ENCODE data around the gene EBF3. TPM values are rescaled to one million over a fixed set of nuclear protein-coding genes. Genes with fewer than 3 reads are reported as not detected.

Gene EBF3
- total RNA-seq, 1 donor from 2014 or later = 0.07 TPM

DNA sequence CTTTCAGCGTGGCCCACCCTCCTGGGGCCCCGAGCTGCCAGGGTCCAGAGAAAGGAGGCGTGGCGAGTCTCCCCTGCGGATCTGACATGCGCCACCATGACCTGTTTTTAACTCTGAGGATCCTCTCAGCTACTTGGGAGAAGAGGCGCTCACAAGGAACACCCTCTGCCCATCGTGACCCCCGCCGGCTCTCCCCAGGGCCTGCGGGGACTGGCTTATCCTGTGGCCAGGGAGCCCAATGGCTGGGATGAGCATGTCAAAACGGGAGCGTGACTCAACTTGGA is 93.7 kb downstream of the EBF3 start:
- Mint-ChIP-seq H3K4me1 (ENCODE audit: low read depth, unreplicated experiment) (no peaks in the 10 kb centered on the region), H3K27ac (ENCODE audit: unreplicated experiment) (no peak overlapping the region), H3K4me3 (ENCODE audit: unreplicated experiment) (no peak overlapping the region), H3K27me3 (ENCODE audit: low read depth, unreplicated experiment) (no peaks in the 10 kb centered on the region), H3K9me3 (ENCODE audit: unreplicated experiment) (no peaks in the 10 kb centered on the region), H3K36me3 (ENCODE audit: low read depth, unreplicated experiment) (no peaks in the 10 kb centered on the region)
- H2AFZ ChIP-seq (ENCODE audit: low read depth, low read length) = no peak overlapping the region
- no peaks in the 10 kb centered on the region for H4K20me1 ChIP-seq (ENCODE audit: insufficient read depth, low read length)
- no peak overlapping the region for H3K27ac ChIP-seq (ENCODE audit: low read depth, low read length)
- FAIRE-seq (no peak), DNase-seq (ENCODE audit: low read depth) (no peak)
- H3K4me2 ChIP-seq (ENCODE audit: low read length) = no peak overlapping the region
- H3K9me3 ChIP-seq (ENCODE audit: insufficient read depth, low read depth, low read length) = peaks cover 2% of the 10 kb centered on the region
- H3K79me2 ChIP-seq (ENCODE audit: insufficient read depth, low read length) = no peaks in the 10 kb centered on the region
- no peak overlapping the region for H3K4me3 ChIP-seq (ENCODE audit: insufficient read depth, low read depth, low read length)
- no peaks in the 10 kb centered on the region for H3K4me1 ChIP-seq (ENCODE audit: insufficient read depth, low read length)
- no peak overlapping the region for H3K9ac ChIP-seq (ENCODE audit: low read length)
- TF ChIP-seq, protein P1, sequence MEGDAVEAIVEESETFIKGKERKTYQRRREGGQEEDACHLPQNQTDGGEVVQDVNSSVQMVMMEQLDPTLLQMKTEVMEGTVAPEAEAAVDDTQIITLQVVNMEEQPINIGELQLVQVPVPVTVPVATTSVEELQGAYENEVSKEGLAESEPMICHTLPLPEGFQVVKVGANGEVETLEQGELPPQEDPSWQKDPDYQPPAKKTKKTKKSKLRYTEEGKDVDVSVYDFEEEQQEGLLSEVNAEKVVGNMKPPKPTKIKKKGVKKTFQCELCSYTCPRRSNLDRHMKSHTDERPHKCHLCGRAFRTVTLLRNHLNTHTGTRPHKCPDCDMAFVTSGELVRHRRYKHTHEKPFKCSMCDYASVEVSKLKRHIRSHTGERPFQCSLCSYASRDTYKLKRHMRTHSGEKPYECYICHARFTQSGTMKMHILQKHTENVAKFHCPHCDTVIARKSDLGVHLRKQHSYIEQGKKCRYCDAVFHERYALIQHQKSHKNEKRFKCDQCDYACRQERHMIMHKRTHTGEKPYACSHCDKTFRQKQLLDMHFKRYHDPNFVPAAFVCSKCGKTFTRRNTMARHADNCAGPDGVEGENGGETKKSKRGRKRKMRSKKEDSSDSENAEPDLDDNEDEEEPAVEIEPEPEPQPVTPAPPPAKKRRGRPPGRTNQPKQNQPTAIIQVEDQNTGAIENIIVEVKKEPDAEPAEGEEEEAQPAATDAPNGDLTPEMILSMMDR (IDR thresholded peaks at IDR 0.05; ENCODE audit: insufficient read depth, low read depth, low read length) = no peak
- TF ChIP-seq EZH2 (IDR thresholded peaks at IDR 0.05; ENCODE audit: insufficient read depth, low read length) = no peak
- no peaks in the 10 kb centered on the region for H3K36me3 ChIP-seq (ENCODE audit: insufficient read depth, low read length)
- H3K27me3 ChIP-seq (ENCODE audit: insufficient read depth, low read length) = no peaks in the 10 kb centered on the region

DNA sequence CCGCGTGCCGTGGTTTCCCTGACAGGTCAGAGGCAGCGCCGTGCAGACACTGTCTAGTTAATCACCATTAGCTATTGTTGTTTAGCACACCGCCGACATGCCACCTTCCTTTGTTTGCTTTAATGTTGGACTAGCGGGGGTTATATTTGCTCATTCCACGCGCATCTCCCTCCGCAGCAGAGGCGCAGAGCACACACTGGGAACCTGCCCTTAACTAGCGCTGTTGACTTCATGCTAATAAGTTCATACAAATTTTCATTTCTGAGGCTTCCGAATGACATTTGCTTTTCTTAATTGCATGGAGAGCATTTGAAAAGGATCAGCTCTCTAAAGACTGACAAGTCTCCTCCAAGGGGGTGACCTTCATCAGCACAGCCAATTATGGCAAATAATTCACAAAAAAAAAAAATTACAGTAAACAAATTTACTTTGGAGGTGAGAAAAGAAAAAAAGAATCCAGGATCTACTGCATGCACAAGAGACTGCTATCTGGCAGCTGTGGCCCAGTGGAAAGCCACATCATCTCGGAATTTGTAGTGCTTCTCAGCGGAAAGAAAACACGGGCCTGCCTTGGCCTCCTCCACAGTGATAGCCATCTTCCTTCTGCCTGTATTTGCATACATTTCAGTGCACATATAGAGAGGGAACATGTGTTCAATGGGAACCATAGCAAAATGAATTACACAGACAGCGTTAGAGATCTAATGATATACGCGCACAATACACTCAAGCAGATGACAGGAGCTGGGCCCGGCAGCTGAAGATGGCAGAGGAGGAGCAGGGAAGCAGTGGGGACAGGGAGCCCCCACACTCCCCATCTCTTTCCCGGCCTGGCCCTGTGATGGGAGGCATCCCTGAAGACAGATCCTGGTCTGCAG is 94.2 kb downstream of the EBF3 start:
- Mint-ChIP-seq H3K4me3 (ENCODE audit: unreplicated experiment) (no peak overlapping the region), H3K4me1 (ENCODE audit: low read depth, unreplicated experiment) (no peaks in the 10 kb centered on the region), H3K27ac (ENCODE audit: unreplicated experiment) (no peak overlapping the region), H3K27me3 (ENCODE audit: low read depth, unreplicated experiment) (no peaks in the 10 kb centered on the region), H3K9me3 (ENCODE audit: unreplicated experiment) (no peaks in the 10 kb centered on the region), H3K36me3 (ENCODE audit: low read depth, unreplicated experiment) (no peaks in the 10 kb centered on the region)
- no peaks in the 10 kb centered on the region for H3K27me3 ChIP-seq (ENCODE audit: insufficient read depth, low read length)
- no peaks in the 10 kb centered on the region for H3K4me1 ChIP-seq (ENCODE audit: insufficient read depth, low read length)
- no peaks in the 10 kb centered on the region for H4K20me1 ChIP-seq (ENCODE audit: insufficient read depth, low read length)
- DNase-seq (ENCODE audit: low read depth) (no peak), FAIRE-seq (no peak)
- H3K9ac ChIP-seq (ENCODE audit: low read length) = no peak overlapping the region
- H3K27ac ChIP-seq (ENCODE audit: low read depth, low read length) = no peak overlapping the region
- no peaks in the 10 kb centered on the region for H3K36me3 ChIP-seq (ENCODE audit: insufficient read depth, low read length)
- H3K9me3 ChIP-seq (ENCODE audit: insufficient read depth, low read depth, low read length) = peaks cover 3% of the 10 kb centered on the region
- no peak overlapping the region for H2AFZ ChIP-seq (ENCODE audit: low read depth, low read length)
- TF ChIP-seq, protein P1 (IDR thresholded peaks at IDR 0.05; ENCODE audit: insufficient read depth, low read depth, low read length) = no peak
- TF ChIP-seq EZH2 (IDR thresholded peaks at IDR 0.05; ENCODE audit: insufficient read depth, low read length) = no peak
- H3K4me3 ChIP-seq (ENCODE audit: insufficient read depth, low read depth, low read length) = no peak overlapping the region
- no peak overlapping the region for H3K4me2 ChIP-seq (ENCODE audit: low read length)
- H3K79me2 ChIP-seq (ENCODE audit: insufficient read depth, low read length) = no peaks in the 10 kb centered on the region

DNA sequence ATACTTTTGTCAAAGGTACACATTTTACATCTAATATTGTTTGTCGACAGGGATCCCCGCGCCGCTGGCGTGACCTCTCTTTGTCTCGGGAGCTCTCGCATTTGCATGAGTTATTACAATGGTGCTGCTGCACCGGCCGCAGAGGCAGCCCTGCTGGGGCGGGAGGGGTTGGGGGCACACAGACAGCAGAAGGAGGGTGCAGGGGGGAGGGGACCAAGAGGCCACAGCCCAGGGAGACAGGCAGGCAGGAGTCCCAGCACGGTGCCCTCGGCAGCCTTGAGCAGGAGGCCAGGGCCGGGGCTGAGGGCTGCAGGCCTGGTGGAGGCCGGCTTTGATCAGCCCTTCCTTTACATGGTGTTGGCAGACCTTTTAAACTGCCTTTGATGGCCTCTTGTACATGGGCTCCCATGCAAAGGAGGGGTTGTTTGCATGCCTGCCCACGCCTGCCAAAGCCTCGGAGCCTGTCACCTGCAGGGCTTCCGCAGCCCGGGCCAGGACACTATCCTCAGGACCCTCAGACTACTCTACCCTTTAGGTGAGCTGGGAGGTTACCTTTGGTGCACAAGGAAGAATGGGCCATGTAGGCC is 95.5 kb downstream of the EBF3 start:
- no peaks in the 10 kb centered on the region for H3K4me1 Mint-ChIP-seq (ENCODE audit: low read depth, unreplicated experiment)
- Histone ChIP-seq H3K27me3 (ENCODE audit: insufficient read depth, low read length) (no peaks in the 10 kb centered on the region), H3K27ac (ENCODE audit: low read depth, low read length) (no peak overlapping the region), H3K9ac (ENCODE audit: low read length) (no peak overlapping the region), H4K20me1 (ENCODE audit: insufficient read depth, low read length) (no peaks in the 10 kb centered on the region), H3K4me2 (ENCODE audit: low read length) (no peak overlapping the region), H3K36me3 (ENCODE audit: insufficient read depth, low read length) (no peaks in the 10 kb centered on the region), H2AFZ (ENCODE audit: low read depth, low read length) (no peak overlapping the region), H3K9me3 (ENCODE audit: insufficient read depth, low read depth, low read length) (peaks cover 3% of the 10 kb centered on the region), H3K4me3 (ENCODE audit: insufficient read depth, low read depth, low read length) (no peak overlapping the region), H3K79me2 (ENCODE audit: insufficient read depth, low read length) (no peaks in the 10 kb centered on the region), H3K4me1 (ENCODE audit: insufficient read depth, low read length) (no peaks in the 10 kb centered on the region)
- H3K9me3 Mint-ChIP-seq (ENCODE audit: unreplicated experiment) = no peaks in the 10 kb centered on the region
- DNase-seq (ENCODE audit: low read depth) = no peak
- no peak overlapping the region for H3K4me3 Mint-ChIP-seq (ENCODE audit: unreplicated experiment)
- H3K27me3 Mint-ChIP-seq (ENCODE audit: low read depth, unreplicated experiment) = peaks cover 2% of the 10 kb centered on the region
- H3K36me3 Mint-ChIP-seq (ENCODE audit: low read depth, unreplicated experiment) = no peaks in the 10 kb centered on the region
- no peak overlapping the region for H3K27ac Mint-ChIP-seq (ENCODE audit: unreplicated experiment)
- TF ChIP-seq, protein P1 (IDR thresholded peaks at IDR 0.05; ENCODE audit: insufficient read depth, low read depth, low read length) = no peak
- FAIRE-seq = no peak

Data from astrocyte (in vitro differentiated cells and primary cell).